HepG2 (cell line): ENCODE measurements around the gene STK32C. TPM values are rescaled to one million over a fixed set of nuclear protein-coding genes. Genes with fewer than 3 reads are reported as not detected.
A peak's percentile ranks its signal among the peaks of the same experiment; 100 is the strongest.

Source experiments
- BATF2 ChIP-seq: sonication (generic); formaldehyde crosslinking; IDR thresholded peaks from 2 replicates; pipeline ENCODE4 v1.8.0; 2022; ENCODE audit warnings: mild to moderate bottlenecking, missing genetic modification reagents, moderate library complexity
- DBP ChIP-seq: sonication (generic); formaldehyde crosslinking; IDR thresholded peaks from 2 replicates; pipeline ENCODE4 v1.4.0; 2020; ENCODE audit warnings: missing genetic modification reagents; ENCODE audit errors: not compliant biosample characterization
- GZF1 ChIP-seq: sonication (generic); formaldehyde crosslinking; IDR thresholded peaks from 2 replicates; pipeline ENCODE4 v1.5.1; 2020; ENCODE audit warnings: mild to moderate bottlenecking, missing genetic modification reagents
- NFKBIZ ChIP-seq: IDR thresholded peaks from 2 replicates; pipeline ENCODE4 v1.6.1; 2018; ENCODE audit warnings: missing genetic modification reagents, missing compliant biosample characterization
- SAFB2 ChIP-seq: sonication (generic); formaldehyde crosslinking; IDR thresholded peaks from 2 replicates; pipeline ENCODE4 v1.5.1; 2020; ENCODE audit warnings: missing genetic modification reagents, low read depth, mild to moderate bottlenecking, borderline replicate concordance
- SNAPC2 ChIP-seq: sonication (generic); formaldehyde crosslinking; IDR thresholded peaks from 2 replicates; pipeline ENCODE4 v1.8.1; 2022; ENCODE audit warnings: mild to moderate bottlenecking, missing genetic modification reagents
- ZFP82 ChIP-seq: sonication (generic); formaldehyde crosslinking; IDR thresholded peaks from 2 replicates; pipeline ENCODE4 v1.5.1; 2020; ENCODE audit warnings: mild to moderate bottlenecking, missing genetic modification reagents, borderline replicate concordance
- ZNF224 ChIP-seq: sonication (generic); formaldehyde crosslinking; IDR thresholded peaks from 2 replicates; pipeline ENCODE4 v1.5.0; 2020; ENCODE audit warnings: mild to moderate bottlenecking, missing genetic modification reagents
- ZNF646 ChIP-seq: sonication (generic); formaldehyde crosslinking; IDR thresholded peaks from 2 replicates; pipeline ENCODE4 v1.9.0; 2021; ENCODE audit warnings: mild to moderate bottlenecking, missing genetic modification reagents
- ZNF790 ChIP-seq: sonication (generic); formaldehyde crosslinking; IDR thresholded peaks from 2 replicates; pipeline ENCODE4 v1.8.0; 2022; ENCODE audit warnings: missing genetic modification reagents, mild to moderate bottlenecking, borderline replicate concordance
- ZNF800 ChIP-seq: sonication (generic); formaldehyde crosslinking; IDR thresholded peaks from 2 replicates; pipeline ENCODE4 v1.4.0; 2020; ENCODE audit warnings: missing genetic modification reagents
- polyA plus RNA-seq, 8 experiments: library from polyadenylated mRNA; depleted of rRNA in 3 of 8; stranded (reverse) in 7 of 8; unstranded in 1 of 8; fragments of >200 nt; fragmentation: Illumina TruSeq in 4 of 8; extraction: Trizol in 4 of 8; gene quantifications; 2 replicates each; pipeline versions ENCODE4 v1.2.1 to v1.2.3, GENCODE V29; 2011 to 2016; ENCODE audit warnings: low read depth in 4 of 8, missing spikeins in 1 of 8, mixed read lengths in 1 of 8; ENCODE audit not compliant: insufficient read depth in 1 of 8
- total RNA-seq, 5 experiments: library from RNA; depleted of rRNA; stranded (reverse); fragments of >200 nt; fragmentation: Illumina TruSeq; extraction: Trizol; gene quantifications; 2 replicates each; pipeline ENCODE4 v1.2.3, GENCODE V29; 2016; ENCODE audit warnings: low read depth in 1 of 5
- TF ChIP-seq, protein P1 (sequence below): sonication (generic); formaldehyde crosslinking; IDR thresholded peaks from 2 replicates; pipeline ENCODE4 v1.4.0; 2020; ENCODE audit warnings: missing genetic modification reagents

STK32C gene
- total and polyA plus RNA-seq, 2 of the 13 experiments (the other 11 are each of a cell fraction or from before 2014, with no cell fraction given): 10.9 to 19.4 TPM

DNA sequence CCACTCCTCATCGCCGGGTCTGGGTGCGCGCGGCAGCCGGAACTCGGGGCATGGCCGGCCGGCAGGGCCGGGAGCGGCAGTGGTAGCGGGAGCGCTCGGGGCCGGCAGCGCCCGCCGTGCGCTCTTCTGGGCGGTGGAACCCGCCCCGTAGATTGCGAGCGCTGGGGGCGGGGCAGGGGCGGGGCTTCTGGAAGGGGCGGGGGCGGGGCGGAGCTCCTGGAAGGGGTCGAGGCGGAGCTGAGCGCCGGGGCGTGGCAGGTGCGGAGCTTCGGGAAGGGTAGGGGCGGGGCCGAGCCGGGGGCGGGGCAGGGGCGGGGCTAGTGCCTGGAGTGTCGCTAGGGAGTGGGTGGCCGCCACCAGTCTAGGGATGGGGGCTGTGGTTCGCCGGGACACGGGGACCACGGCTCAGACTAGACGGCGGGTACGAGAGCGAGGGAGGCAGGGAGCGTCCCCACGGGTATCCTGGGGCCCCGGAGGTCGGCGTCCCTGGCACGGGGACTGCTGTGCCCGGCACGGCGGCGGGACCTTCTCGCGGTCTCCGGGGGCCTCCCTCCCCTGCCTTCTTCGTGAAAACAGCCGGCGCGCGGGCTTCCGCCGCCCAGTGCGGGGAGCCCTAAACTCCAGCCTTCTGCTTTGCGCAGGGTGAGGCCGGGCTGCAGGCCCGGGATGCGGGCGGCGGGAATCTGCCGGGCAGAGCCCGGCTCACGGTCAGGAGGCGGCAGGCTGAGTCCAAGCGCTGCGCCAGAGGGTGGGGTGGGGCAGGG is at the start of gene STK32C (continued):
- no peak for TF ChIP-seq ZNF646 (CRISPR knock-in tag)
- TF ChIP-seq ZNF800 (CRISPR knock-in tag): no peak
- 0 out of 2 replicates have a peak, but pooled peaks have one; percentile 36 for TF ChIP-seq ZFP82 (CRISPR knock-in tag)
- TF ChIP-seq ZNF224 (CRISPR knock-in tag): no peak
- TF ChIP-seq GZF1: no peak
- TF ChIP-seq, protein P1, sequence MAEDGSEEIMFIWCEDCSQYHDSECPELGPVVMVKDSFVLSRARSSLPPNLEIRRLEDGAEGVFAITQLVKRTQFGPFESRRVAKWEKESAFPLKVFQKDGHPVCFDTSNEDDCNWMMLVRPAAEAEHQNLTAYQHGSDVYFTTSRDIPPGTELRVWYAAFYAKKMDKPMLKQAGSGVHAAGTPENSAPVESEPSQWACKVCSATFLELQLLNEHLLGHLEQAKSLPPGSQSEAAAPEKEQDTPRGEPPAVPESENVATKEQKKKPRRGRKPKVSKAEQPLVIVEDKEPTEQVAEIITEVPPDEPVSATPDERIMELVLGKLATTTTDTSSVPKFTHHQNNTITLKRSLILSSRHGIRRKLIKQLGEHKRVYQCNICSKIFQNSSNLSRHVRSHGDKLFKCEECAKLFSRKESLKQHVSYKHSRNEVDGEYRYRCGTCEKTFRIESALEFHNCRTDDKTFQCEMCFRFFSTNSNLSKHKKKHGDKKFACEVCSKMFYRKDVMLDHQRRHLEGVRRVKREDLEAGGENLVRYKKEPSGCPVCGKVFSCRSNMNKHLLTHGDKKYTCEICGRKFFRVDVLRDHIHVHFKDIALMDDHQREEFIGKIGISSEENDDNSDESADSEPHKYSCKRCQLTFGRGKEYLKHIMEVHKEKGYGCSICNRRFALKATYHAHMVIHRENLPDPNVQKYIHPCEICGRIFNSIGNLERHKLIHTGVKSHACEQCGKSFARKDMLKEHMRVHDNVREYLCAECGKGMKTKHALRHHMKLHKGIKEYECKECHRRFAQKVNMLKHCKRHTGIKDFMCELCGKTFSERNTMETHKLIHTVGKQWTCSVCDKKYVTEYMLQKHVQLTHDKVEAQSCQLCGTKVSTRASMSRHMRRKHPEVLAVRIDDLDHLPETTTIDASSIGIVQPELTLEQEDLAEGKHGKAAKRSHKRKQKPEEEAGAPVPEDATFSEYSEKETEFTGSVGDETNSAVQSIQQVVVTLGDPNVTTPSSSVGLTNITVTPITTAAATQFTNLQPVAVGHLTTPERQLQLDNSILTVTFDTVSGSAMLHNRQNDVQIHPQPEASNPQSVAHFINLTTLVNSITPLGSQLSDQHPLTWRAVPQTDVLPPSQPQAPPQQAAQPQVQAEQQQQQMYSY (CRISPR knock-in tag): no peak
- no peak for TF ChIP-seq BATF2 (CRISPR knock-in tag)
- peak; percentile 28 for TF ChIP-seq DBP
- no peak for TF ChIP-seq SAFB2 (CRISPR knock-in tag)
- no peak for TF ChIP-seq NFKBIZ
- no peak for TF ChIP-seq ZNF790 (CRISPR knock-in tag)
- TF ChIP-seq SNAPC2 (CRISPR knock-in tag): no peak
